ENCODE results near the gene TSC22D3.
A peak's percentile ranks its signal among the peaks of the same experiment; 100 is the strongest.

TSC22D3 gene

DNA sequence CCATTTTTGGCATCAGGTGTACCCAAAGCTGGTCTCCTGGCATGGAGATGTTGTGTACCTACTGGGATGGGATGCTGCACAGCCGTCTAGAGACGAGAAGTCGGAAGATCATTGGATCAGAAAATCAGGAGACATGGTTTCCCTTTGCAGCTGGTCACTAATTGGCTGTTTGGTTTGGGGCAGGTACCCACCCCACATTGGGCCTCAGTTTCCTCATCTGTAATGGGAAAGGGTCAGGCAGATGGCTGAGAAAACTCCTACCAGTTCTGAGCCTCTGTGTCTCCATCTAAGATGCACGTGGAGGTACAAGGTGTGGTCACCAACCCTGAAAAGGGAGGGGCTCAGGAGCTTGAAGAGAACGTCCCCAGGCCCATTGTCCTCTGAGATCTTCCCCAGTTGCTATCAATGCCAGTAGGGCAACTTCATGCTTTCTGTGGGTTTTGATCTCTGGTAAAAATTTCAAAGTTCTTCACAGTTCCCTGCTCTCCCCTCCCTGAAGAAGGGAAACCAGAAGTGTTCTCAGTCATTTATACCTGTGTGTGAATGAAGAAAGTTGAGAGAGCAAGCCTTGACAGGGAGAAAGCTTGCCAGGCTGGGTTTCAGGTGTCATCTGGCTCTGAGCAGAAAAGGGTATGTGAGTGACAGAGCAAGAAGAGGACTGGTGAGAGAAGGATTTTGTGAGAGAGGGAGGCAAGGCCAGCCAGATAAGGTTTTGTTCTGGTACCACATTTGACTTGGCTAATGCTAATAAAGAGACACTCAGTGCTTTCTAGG lies 15.1 kb downstream of the TSC22D3 start:
- no peak for DNase-seq

DNA sequence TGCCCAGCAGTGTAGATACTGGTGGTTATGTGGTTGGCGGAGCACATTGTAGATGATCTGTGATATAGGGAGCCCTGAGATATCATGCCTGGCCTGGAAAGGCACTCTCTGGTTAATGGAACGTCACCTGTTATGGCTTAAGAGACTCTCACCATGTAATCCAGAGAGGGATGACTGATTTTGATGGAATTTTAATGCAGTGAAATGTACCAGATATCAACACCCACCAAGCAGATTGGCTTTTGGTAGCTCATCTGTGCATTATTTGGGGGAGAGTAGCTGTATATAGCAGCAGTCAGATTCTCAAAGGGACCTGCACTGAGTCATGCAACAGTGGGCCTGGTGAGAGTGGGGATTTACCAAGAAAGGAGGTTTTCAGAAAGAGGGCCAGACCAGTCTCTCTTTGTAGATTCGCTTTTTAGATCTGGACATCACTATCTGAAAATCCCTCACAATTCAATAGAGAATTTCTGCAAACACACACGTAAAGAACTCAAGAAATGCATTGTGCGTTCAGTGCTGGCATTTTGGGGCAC lies 17.3 kb downstream of the TSC22D3 start:
- no peak for DNase-seq

DNA sequence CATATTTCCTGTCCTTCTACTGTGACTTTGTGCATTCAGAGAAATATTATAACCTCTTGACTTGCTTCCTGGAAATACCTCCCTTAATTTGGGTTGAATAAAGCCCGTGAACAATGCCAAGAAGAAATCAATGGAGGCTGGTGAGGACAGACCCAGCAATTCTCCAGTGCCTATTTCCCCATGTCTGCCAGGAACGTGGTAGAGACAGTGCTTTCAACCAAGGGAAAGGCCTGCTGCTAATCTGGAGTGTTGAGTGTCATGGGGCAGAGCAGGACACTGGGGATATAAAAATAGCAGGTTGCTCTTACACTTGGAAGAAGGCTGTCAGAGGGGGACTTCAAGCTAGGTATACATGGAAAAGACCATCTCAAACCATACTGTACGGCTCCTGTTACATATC lies 19.9 kb downstream of the TSC22D3 start:
- DNase-seq = no peak

DNA sequence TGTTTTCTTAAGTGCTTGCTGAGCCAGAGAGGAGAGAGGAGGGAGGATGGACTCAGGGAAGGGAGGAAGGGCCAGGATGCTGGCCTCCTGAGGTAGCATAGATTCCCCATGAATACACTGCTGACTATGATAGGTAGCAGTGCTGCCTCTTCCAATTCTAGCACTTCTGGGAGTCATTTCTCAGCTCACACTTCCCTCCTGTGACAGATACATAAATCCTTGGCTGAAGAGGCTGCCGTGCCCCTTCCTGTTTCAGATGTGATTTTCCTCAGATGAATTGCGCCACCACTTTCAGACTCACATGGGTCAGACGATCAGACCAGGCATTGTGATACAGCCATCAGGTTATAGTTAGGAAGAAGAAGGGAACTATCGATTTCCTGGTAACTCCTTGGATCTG lies 22.4 kb downstream of the TSC22D3 start:
- DNase-seq = no peak

DNA sequence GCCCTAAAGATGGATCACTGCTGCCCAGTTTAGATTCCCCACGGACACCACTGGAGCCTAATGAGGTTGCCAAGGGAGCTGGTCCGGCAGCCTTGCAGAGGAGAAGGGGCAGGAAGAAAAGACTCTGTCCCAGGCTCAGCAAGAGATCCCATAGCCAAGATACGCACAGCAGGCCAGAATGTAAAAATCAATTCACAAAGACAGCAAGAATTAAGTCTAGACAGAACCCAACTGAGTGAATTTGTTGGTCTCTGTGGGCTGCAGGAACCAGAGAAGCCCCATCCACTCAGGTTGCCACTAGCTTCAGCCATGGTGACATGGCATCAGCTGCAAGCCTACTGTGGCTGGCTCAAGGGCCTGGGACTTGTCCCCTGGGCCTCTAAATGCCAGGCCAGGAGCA lies 22.9 kb downstream of the TSC22D3 start:
- no peak for DNase-seq

DNA sequence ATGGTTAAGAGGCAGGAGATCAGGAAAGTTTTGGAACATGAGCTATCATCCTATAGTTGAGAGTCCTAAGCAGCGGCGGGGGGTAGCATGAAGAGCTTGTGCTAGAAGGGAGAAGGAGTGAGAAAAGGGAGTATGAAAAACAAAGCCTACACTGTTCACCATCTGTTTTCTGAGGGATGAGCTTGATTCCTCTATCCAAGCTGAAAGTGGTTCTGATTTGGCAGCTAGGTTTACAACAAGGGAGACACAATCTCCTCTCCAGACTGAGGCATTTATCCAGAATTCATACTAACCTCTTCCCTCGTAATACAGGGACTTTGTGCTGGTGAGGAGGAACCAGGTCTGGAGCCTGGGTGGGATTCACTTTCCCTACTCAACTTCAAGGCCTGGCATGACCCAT lies 23.5 kb downstream of the TSC22D3 start:
- DNase-seq = no peak

DNA sequence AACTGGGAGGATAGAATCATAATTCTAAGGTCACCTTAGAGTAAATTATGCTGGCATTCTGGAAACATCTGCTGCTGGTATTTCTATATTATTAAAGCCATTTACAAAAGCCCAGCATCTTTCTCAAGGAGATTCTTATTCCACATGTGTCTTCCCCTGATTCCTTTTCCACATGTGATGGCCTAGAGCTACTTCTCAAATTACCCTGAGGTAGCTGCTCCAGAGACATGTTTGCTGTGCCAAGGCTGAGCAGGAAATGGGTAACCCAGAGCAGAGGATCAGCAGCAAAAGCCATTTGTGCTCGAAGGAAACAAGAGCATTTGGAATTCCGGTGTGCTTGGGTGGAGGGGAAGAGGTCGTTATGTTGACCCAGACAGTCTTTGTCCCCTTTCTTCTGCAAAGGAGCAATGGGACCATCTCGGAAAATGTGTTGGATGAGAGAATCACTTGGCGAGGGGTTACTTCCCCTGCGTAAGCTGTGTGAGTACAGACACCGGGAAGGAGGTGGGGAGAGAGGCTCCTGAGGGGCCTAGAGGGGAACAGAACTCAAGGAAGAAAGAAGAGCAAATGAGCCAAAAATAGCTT lies 24.6 kb downstream of the TSC22D3 start:
- no peak for DNase-seq

DNA sequence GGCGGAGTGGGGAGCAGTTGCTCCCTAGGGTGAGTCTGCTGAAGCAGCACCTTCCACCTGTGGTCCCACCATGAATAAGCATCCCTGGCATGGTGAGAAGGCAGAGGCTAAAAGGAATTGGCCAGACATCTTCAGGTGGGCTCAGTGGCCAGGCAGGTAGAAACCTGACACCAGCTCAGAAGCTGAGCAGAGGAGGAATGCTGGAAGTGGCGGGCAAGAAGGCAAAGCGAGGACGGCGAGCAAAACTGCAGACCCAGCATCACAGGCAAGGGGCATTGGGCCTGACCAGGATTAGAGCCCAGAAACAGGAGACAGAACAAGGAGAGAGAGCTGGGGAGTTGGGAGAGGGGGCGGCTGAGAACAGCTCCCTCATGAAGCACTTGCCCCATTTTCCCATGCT lies 25.3 kb downstream of the TSC22D3 start:
- no peak for DNase-seq

DNA sequence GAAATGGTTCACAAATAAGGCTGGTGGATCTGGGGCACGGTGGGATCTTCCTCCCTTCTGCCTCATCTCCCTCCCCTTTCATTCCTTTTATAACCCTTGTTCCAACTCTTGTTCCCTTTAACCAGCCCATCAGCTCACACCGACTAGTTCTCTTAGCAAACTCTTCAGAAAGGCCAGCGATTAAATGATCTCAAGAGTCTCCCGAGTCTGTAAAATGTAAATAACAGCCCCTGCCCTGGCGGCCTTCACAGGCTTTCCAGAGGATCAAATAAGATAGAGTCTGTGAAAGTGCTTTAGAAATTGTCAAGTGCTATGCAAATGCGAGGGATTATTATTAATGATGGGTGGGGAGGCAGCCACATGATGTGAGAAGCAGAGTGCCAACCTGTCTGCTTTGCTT lies 27.1 kb downstream of the TSC22D3 start:
- DNase-seq = no peak

DNA sequence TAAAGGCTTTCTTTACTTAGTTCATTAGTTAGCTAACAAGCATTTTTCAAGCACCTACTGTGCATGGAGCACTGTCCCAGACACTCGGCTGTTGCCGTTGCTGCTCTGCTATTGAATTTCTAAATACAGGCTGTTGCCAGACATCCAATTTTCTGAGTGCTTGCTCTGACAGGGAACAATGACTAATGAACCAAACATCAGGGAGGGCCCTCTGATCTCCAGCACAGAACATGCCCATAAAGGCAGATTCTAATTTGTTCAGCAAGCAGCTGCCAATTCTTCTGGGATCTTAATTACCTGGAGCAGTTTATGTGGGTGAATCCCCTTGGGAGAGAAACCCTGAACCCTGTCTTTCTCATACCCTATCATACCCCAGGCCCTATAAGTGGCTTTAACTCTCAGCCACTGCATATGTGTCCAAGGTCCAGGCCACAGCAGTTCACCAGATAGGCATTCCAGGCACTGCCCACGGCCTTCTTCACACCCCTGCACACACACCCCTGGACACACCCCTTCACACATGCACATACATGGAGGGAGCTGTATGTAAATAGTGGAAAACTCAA lies 27.9 kb downstream of the TSC22D3 start:
- DNase-seq = no peak

DNA sequence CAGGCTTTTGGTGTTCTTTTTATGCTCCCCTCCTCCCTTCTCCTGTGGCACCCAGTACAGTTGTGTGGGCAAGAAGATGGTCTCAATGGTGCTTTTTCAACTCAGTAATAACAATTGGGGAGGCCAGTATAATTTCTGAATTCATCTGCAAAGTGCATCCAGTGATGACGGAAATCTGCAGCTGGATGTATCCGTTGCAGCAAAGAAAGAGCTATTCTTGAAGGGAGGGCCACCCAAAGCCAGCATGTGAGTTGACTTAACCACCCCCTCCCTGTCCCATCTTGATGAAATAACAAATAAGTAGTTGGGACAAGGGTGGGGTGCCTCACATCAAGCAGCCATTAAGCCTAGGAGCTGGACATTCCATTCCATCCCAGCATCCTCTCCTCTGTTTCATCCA lies 30.7 kb downstream of the TSC22D3 start:
- no peak for DNase-seq

DNA sequence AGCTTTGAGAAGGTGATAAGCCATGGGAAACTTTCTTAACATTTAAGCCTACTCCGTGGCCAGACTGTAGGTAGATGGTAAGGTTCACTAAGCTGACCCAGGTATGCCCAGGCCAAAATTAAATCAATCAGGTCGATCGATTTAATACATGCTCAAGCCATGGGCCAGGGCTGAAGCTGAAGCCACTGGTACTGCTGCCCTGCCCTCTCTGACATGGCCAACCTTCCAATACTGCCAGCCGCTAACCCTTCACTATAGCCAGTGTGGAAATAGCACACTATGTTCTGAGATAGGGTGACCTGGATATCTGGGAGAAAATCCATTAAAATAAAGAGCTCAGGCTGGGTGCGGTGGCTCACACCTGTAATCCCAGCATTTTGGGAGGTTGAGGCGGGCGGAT lies 31.6 kb downstream of the TSC22D3 start:
- DNase-seq = no peak

DNA sequence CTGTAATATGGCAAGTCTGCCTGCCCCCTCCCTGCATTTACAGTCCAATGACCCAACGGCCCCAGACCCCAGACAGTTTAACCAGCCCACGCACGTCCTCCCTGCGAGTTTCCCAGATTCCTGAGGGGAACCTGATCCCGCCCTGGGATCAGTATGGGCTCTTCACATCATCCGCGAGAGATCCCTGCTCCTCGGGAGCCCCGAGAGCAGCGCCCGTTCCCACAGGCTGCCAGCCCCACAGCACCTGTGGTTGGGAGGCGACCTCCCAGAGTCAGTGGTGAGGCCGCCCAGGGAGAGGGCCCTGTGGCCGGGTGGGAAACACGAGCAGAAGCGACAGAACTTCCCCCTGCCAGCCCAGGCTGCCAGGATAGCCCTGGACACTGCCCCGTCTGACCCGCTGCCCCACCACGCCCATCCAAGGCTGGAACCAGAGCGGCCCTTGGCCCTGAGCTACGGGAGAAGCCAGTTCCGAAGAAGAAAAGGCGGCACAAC lies 32.8 kb downstream of the TSC22D3 start:
- no peak for DNase-seq

DNA sequence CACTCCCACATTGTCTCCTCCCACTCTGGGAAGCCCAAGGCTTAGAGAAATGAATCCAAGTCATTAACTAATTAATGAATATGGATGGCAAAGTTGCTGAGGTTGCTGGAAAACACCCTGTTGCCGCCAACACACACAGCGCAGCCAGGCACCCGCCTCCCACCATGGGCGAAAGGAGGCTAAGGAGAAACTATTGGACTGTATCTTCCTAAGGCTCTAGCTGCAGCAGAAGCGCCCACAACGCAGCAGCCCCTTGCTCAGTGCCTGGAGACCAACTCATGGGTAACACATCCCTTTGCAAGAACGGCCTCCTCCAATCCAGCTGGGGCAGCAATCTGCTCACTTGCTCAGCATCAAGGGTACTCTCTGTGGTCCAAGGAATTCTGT lies 34.2 kb downstream of the TSC22D3 start:
- no peak for DNase-seq

DNA sequence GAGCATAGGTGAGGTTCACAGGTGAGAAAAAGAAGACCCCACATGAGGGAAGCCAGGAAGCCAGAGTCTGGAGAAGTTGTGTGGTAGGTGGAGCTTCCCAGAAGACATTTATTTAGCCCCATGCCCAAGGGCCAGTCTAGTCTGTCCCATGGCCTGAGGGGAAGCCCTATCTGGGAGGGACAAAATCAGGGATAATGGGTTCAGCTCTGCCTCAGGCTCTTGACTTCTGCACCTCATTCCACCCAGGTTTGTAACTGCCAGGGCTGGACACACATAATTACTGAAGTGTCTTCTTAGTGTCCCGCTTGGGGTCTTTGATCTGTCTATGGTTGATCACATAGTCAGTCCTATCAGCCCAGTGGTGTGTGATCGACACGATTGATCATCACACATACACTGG lies 36.0 kb downstream of the TSC22D3 start:
- no peak for DNase-seq

DNA sequence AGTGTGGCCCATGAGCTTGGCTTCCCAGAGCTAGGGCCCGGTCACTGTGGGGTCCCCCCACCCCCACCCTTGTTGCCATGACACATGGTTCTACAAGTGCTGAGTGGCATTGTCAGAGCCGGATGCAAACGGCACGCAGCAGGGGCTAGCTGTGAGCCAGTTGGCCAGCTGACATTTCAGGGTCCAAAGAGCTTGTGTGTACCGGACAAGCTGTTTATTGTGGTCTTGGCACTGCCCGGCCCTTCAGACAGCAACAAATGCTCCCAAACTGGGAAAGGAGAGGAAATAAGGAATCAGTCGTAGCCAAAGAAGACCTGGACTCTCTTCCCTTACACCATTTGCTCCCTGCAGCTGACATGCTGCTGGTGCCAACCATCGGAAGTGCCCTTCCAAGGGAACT lies 36.8 kb downstream of the TSC22D3 start:
- no peak for DNase-seq

DNA sequence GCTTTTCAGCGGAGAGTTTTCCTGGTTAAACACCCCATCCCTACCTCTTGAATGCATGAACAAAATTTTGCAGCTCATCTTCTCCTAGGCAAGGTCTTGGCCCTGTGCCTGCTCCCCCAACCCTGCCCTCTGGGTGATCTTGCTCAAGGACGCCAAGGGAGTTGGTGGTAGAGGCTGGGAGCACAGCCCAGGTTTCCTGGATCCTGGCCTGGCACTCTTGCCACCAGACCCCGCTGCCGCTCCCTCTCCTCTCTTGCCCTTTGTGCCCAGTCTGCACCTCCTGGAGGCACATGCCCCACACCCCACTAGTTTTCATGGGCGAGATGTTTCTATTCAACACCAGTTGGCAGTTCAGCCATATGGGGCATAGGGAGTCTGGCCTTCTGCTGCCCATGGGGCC lies 37.3 kb downstream of the TSC22D3 start:
- DNase-seq = no peak

DNA sequence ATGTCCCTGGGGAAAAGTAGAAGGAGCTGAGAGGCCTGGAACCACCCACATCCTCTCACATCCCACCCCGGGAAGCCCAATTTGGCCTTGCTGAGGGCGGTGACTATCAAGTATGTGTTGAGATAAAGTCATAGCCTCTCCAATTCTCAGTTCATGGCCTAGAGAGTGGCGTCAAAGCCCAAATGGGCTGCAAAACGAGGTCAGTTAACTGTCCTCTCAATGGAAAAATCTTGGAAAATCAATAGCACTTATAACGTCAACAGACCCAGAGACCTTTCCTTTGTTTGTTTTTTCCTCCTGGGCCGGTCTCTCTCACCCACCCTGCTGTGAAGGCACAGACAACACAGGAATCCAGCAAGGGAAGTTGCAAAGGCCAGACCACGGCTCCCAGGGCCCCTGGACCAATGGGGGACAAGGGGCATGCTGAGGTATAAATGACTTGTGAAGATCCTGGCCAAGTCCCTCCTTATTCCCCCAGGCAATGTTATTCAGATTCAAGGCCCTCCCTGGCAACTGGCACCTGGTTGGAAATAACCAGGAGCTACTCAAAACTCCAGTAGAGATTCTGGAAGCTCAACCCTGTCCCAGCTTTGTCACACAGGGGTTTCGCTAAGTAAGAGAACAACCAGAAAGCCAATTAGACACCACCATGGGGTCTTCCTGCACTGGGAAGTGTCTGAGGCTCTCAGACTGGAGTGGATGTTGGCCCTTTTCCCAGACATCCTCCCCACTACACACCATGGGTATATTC lies 38.6 kb downstream of the TSC22D3 start:
- no peak for DNase-seq

DNA sequence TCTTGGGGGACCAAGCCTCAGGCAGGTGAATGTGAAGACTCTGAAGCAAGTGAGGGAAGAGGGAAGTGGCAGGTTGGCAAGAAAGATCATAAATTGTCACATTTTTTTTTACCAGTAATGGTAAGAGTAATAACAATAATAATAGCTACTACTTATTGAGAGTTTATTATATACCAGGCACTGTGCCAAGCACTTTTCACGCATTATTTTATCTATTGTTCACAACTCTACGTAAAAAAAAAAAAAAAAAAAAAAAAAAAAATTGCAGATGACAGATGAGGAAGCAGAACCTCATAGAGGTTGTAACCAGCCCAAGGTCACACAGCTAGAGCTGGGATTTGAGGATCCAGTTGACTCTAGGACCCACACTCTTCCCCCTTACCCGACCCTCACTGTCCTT lies 40.9 kb downstream of the TSC22D3 start:
- no peak for DNase-seq

DNA sequence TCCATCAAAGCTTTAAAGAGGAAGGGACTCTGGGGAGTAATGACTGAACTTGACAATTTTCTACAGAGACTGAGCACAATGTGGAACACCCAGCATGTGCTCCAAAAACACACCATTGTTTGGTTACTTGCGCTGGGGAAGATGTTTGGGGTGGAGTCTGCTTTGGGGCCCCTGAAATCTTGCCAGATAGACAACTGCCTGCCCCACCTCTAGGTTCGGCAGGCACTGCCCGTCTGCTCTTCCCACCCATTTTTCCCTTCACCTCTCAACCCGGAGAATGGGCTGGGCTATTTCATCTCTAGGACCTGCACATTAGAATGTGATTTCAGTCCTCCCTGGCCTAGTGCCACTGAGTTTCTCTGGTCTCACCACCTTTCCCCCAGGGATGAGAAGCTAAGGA lies 41.9 kb downstream of the TSC22D3 start:
- no peak for DNase-seq

DNA sequence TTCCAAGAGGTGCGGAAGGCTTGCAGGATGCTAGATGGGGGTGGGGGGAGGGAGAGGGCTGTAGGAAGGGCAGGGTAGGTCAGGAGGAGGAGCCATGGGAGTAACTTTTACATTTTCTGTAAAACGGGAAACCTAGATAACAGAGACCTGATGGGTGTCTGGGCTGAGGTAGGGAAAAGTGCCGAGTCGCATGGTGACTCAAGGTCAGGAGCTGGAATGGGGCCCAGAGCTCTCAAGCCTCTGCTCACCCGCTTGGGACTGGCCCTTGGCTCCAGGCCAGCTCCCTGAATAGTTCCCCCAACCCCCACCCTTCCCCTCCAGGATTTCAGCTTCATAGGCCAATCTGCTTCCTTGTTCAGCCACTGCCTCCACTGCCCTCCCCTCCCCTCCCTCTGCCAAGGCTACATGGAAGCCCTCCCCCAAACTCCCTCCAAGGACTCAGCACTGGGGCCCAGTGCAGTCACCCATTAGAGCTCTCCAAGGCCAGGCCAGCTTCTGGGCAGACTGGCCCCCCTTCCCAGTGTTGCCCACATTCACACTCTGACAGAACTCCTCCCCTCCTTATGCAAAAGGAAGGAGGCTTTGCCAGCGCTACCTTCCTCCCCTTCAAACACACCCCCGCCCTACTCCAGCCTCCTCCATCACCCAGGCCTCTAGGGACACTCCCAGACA lies 43.6 kb downstream of the TSC22D3 start:
- peak; percentile 24 to 31 for DNase-seq

DNA sequence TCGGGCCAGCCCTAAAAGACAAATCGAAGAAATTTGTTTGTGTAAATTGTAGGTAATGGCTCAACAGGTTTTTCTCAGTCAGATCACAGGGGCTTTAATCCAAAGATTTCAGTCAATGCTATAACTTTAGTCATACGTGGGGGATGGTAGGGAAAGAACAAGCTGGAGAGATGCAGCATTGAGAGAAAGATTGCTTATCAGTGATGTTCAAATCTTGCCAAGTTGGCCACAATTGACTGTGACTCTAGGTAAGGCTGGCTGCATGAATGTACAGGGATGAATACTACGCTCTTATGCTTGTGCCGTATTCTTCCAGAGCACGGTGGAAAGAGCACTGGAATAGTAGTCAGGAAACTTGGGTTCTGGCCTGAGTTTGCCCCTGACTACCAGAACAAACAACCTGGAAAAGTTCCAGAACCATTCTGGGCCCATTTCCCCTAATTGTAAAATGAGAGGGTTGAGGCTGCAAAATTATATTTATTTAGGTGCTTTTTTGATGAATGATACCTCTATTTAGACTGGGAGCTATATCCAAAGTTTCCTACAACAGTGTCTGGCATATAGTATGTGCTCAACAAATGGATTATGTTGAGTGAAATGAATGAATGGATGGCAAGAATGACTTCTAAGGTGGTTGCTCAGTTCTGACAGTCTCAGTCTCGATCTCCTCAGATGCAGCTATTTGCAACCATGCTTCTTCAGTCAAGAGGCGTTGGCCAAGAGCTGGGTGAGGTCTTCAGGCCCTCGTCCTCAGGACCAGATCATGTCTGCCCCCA lies 44.4 kb downstream of the TSC22D3 start:
- no peak for DNase-seq

Measured in SHP77 (cell line).